HepG2 (cell line): ENCODE measurements around the gene BABAM2. TPM values are rescaled to one million over a fixed set of nuclear protein-coding genes. Genes with fewer than 3 reads are reported as not detected.

ENCODE experiments used
- AHR ChIP-seq: IDR thresholded peaks from 2 replicates; pipeline ENCODE4 v1.6.1; 2018; ENCODE audit warnings: missing genetic modification reagents, missing compliant biosample characterization
- ATF6 ChIP-seq: sonication (generic); formaldehyde crosslinking; conservative IDR thresholded peaks from 2 replicates; pipeline ENCODE4 v1.4.0; 2020; ENCODE audit warnings: missing genetic modification reagents
- FOXK1 ChIP-seq: sonication (generic); formaldehyde crosslinking; IDR thresholded peaks from 2 replicates; pipeline ENCODE4 v1.4.0; 2020; ENCODE audit warnings: low read depth, missing genetic modification reagents, borderline replicate concordance
- GABPB1 ChIP-seq: IDR thresholded peaks from 2 replicates; pipeline ENCODE4 v1.6.1; 2016; ENCODE audit warnings: mild to moderate bottlenecking, missing genetic modification reagents, moderate library complexity, missing compliant biosample characterization
- HMG20A ChIP-seq: IDR thresholded peaks from 2 replicates; pipeline ENCODE4 v1.6.1; 2016; ENCODE audit warnings: borderline replicate concordance
- HNRNPLL ChIP-seq: fragments of 200-400 bp; formaldehyde crosslinking; IDR thresholded peaks from 2 replicates; pipeline ENCODE4 v1.6.1; 2017; ENCODE audit warnings: mild to moderate bottlenecking, low read depth, low read length; ENCODE audit not compliant: poor library complexity, severe bottlenecking
- KLF9 ChIP-seq: IDR thresholded peaks from 2 replicates; pipeline ENCODE4 v1.6.1; 2016; ENCODE audit warnings: low read depth
- MBNL3 ChIP-seq: fragments of 250-450 bp; sonication (Bioruptor Pico); conservative IDR thresholded peaks from 2 replicates; pipeline ENCODE4 v1.8.0; 2022; ENCODE audit warnings: mild to moderate bottlenecking, inconsistent platforms
- MIER3 ChIP-seq: IDR thresholded peaks from 2 replicates; pipeline ENCODE4 v1.6.1; 2016; ENCODE audit warnings: missing compliant biosample characterization, borderline replicate concordance
- NCOR1 ChIP-seq: fragments of 200-600 bp; sonication (generic); IDR thresholded peaks from 2 replicates; pipeline ENCODE4 v1.7.0; 2017; ENCODE audit warnings: antibody characterized with exemption, low read length, borderline replicate concordance
- NFRKB ChIP-seq: fragments of 450-650 bp; IDR thresholded peaks from 2 replicates; pipeline ENCODE4 v1.6.1; 2017
- RNF219 ChIP-seq: sonication (generic); formaldehyde crosslinking; IDR thresholded peaks from 2 replicates; pipeline ENCODE4 v1.5.0; 2020; ENCODE audit warnings: mild to moderate bottlenecking, missing genetic modification reagents
- SMARCE1 ChIP-seq: fragments of 450-650 bp; IDR thresholded peaks from 2 replicates; pipeline ENCODE4 v1.6.1; 2017; ENCODE audit warnings: borderline replicate concordance
- STAT5B ChIP-seq: sonication (generic); formaldehyde crosslinking; IDR thresholded peaks from 2 replicates; pipeline ENCODE4 v1.4.0; 2020; ENCODE audit warnings: missing genetic modification reagents
- TEAD2 ChIP-seq: sonication (generic); formaldehyde crosslinking; IDR thresholded peaks from 2 replicates; pipeline ENCODE4 v1.9.0; 2021; ENCODE audit warnings: missing genetic modification reagents
- ZNF207 ChIP-seq: fragments of 450-650 bp; IDR thresholded peaks from 2 replicates; pipeline ENCODE4 v1.6.1; 2016; ENCODE audit warnings: antibody characterized with exemption, borderline replicate concordance
- ZNF225 ChIP-seq: sonication (generic); formaldehyde crosslinking; IDR thresholded peaks from 2 replicates; pipeline ENCODE4 v1.4.0; 2020; ENCODE audit warnings: mild to moderate bottlenecking, missing genetic modification reagents
- ZNF382 ChIP-seq: sonication (generic); formaldehyde crosslinking; IDR thresholded peaks from 2 replicates; pipeline ENCODE4 v1.5.0; 2020; ENCODE audit warnings: missing genetic modification reagents, mild to moderate bottlenecking, borderline replicate concordance
- ZNF550 ChIP-seq: sonication (generic); formaldehyde crosslinking; IDR thresholded peaks from 2 replicates; pipeline ENCODE4 v1.4.0; 2020; ENCODE audit warnings: mild to moderate bottlenecking, missing genetic modification reagents, borderline replicate concordance
- ZNF567 ChIP-seq: sonication (generic); formaldehyde crosslinking; IDR thresholded peaks from 2 replicates; pipeline ENCODE4 v1.8.1; 2023; ENCODE audit warnings: mild to moderate bottlenecking, missing genetic modification reagents, borderline replicate concordance
- ZNF619 ChIP-seq: sonication (generic); formaldehyde crosslinking; IDR thresholded peaks from 2 replicates; pipeline ENCODE4 v1.4.0; 2020; ENCODE audit warnings: mild to moderate bottlenecking, missing genetic modification reagents
- ZNF639 ChIP-seq: conservative IDR thresholded peaks from 2 replicates; pipeline ENCODE4 v1.6.1; 2018; ENCODE audit warnings: missing genetic modification reagents
- ZNF670 ChIP-seq: sonication (generic); formaldehyde crosslinking; IDR thresholded peaks from 2 replicates; pipeline ENCODE4 v1.8.0; 2022; ENCODE audit warnings: mild to moderate bottlenecking, missing genetic modification reagents, borderline replicate concordance
- polyA plus RNA-seq, 8 experiments: library from polyadenylated mRNA; depleted of rRNA in 3 of 8; stranded (reverse) in 7 of 8; unstranded in 1 of 8; fragments of >200 nt; fragmentation: Illumina TruSeq in 4 of 8; extraction: Trizol in 4 of 8; gene quantifications; 2 replicates each; pipeline versions ENCODE4 v1.2.1 to v1.2.3, GENCODE V29; 2011 to 2016; ENCODE audit warnings: low read depth in 4 of 8, missing spikeins in 1 of 8, mixed read lengths in 1 of 8; ENCODE audit not compliant: insufficient read depth in 1 of 8
- total RNA-seq, 5 experiments: library from RNA; depleted of rRNA; stranded (reverse); fragments of >200 nt; fragmentation: Illumina TruSeq; extraction: Trizol; gene quantifications; 2 replicates each; pipeline ENCODE4 v1.2.3, GENCODE V29; 2016; ENCODE audit warnings: low read depth in 1 of 5
- TF ChIP-seq, protein P1 (sequence below): IDR thresholded peaks from 2 replicates; pipeline ENCODE4 v1.6.1; 2016; ENCODE audit warnings: missing compliant biosample characterization, missing genetic modification reagents, borderline replicate concordance

Gene BABAM2
- total and polyA plus RNA-seq, 2 of the 13 experiments (the other 11 are each of a cell fraction or from before 2014, with no cell fraction given): 24.9 to 28.0 TPM

DNA sequence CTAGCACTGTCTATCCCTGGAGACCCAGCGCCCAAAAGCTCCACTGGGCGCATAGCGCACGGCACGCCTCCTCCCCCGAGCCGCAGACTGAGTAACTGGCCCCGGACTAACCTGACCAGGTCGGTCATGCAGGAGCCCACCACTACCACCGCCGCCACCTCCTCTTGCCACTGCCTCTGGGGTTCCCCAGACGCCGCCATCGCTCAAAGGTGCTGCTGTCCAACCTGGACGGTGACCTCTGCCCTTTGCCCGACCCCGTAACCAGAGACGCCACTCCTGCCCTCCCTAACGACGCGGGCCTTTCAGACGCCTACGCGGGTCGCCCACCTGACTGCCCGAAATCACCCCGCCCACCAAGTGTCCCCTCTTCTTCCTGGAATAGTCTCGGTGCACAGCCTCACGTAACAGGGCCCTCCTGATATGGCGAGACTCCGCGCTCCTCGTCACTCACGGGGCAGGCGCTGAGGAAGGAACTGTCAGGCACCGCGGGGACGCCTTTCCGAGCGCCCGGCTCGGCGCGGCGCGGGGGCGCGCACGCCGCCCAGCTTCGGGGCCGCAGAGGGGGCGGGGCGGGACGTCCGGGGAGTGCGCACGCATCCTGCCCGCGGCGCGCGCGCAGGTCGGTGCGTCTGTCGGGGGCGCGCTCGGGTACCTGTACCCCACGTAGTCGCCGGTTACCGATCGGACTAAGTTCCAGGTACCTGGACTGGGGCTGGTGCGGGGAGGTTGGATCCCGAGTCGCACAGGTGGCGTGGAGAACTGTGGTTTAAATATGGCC, at the start of gene BABAM2, which contains the start of gene RBKS (continued):
- no peak for TF ChIP-seq RNF219
- no peak; the same call in none of the 2 replicates for TF ChIP-seq NCOR1
- TF ChIP-seq ZNF225: peak; percentile 95; the same call in 1 of the 2 replicates
- TF ChIP-seq STAT5B (CRISPR knock-in tag): peak; percentile 49; the same call in 1 of the 2 replicates
- no peak for TF ChIP-seq ATF6 (CRISPR knock-in tag)
- peak; percentile 78 for TF ChIP-seq GABPB1
- peak; percentile 92; the same call in 1 of the 2 replicates for TF ChIP-seq ZNF567 (CRISPR knock-in tag)
- TF ChIP-seq KLF9 (CRISPR knock-in tag): no peak
- TF ChIP-seq MBNL3 (CRISPR knock-in tag): no peak
- no peak for TF ChIP-seq SMARCE1
- TF ChIP-seq, protein P1, sequence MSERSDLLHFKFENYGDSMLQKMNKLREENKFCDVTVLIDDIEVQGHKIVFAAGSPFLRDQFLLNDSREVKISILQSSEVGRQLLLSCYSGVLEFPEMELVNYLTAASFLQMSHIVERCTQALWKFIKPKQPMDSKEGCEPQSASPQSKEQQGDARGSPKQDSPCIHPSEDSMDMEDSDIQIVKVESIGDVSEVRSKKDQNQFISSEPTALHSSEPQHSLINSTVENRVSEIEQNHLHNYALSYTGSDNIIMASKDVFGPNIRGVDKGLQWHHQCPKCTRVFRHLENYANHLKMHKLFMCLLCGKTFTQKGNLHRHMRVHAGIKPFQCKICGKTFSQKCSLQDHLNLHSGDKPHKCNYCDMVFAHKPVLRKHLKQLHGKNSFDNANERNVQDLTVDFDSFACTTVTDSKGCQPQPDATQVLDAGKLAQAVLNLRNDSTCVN (CRISPR knock-in tag): peak; percentile 36; the same call in 1 of the 2 replicates
- peak; percentile 92 for TF ChIP-seq HNRNPLL
- no peak for TF ChIP-seq HMG20A (CRISPR knock-in tag)
- peak; percentile 93 for TF ChIP-seq ZNF550 (CRISPR knock-in tag)
- TF ChIP-seq FOXK1 (CRISPR knock-in tag): peak; percentile 63; the same call in 1 of the 2 replicates
- no peak; the same call in 1 of the 2 replicates for TF ChIP-seq MIER3 (CRISPR knock-in tag)
- TF ChIP-seq ZNF619 (CRISPR knock-in tag): peak; percentile 97
- no peak for TF ChIP-seq TEAD2 (CRISPR knock-in tag)
- TF ChIP-seq AHR: peak; percentile 77; the same call in 1 of the 2 replicates
- no peak for TF ChIP-seq NFRKB
- no peak for TF ChIP-seq ZNF382 (CRISPR knock-in tag)
- TF ChIP-seq ZNF207: no peak
- TF ChIP-seq ZNF670 (CRISPR knock-in tag): peak; percentile 48; the same call in 1 of the 2 replicates
- peak; percentile 67; the same call in 1 of the 2 replicates for TF ChIP-seq ZNF639 (CRISPR knock-in tag)
